T-helper 2 cell treated with Interferon-gamma antibody and Interleukin-4, amounts not matched to agents 5 μg/mL and 100 μg/mL, for 36 hours (primary cell): ENCODE results near the gene MPPED1.

Experiments
- DNase-seq: peaks from one replicate; pipeline ENCODE4 v3.0.0; 2021; ENCODE audit warnings: low spot score
- H3K27ac Mint-ChIP-seq: one replicate; pipeline ENCODE4 v1.8.0; 2021; ENCODE audit warnings: mild to moderate bottlenecking, mixed read lengths
- H3K27me3 Mint-ChIP-seq: one replicate; pipeline ENCODE4 v1.8.0; 2021; ENCODE audit warnings: low read depth, mixed read lengths
- H3K36me3 Mint-ChIP-seq: one replicate; pipeline ENCODE4 v1.8.0; 2021; ENCODE audit warnings: low read depth, mixed read lengths
- H3K4me1 Mint-ChIP-seq: one replicate; pipeline ENCODE4 v1.8.0; 2021; ENCODE audit warnings: low read depth, mixed read lengths
- H3K4me3 Mint-ChIP-seq: one replicate; pipeline ENCODE4 v1.8.0; 2022; ENCODE audit warnings: mild to moderate bottlenecking, moderate library complexity, mixed read lengths
- H3K9me3 Mint-ChIP-seq: one replicate; pipeline ENCODE4 v1.8.0; 2021; ENCODE audit warnings: mixed read lengths

The MPPED1 gene

GRCh38 chr22:43397766-43398165, 14.0 kb upstream of the MPPED1 start:
- no peak overlapping the region for H3K27ac Mint-ChIP-seq
- H3K36me3 Mint-ChIP-seq = no peaks in the 10 kb centered on the region
- no peaks in the 10 kb centered on the region for H3K27me3 Mint-ChIP-seq
- H3K4me3 Mint-ChIP-seq = no peak overlapping the region
- no peaks in the 10 kb centered on the region for H3K9me3 Mint-ChIP-seq
- DNase-seq = no peak
- no peaks in the 10 kb centered on the region for H3K4me1 Mint-ChIP-seq

GRCh38 chr22:43398246-43398645, 13.6 kb upstream of the MPPED1 start:
- DNase-seq = no peak

GRCh38 chr22:43398910-43399309, 12.9 kb upstream of the MPPED1 start:
- Mint-ChIP-seq H3K9me3 (no peaks in the 10 kb centered on the region), H3K27me3 (no peaks in the 10 kb centered on the region), H3K36me3 (no peaks in the 10 kb centered on the region), H3K4me1 (no peaks in the 10 kb centered on the region), H3K4me3 (no peak overlapping the region), H3K27ac (no peak overlapping the region)
- no peak for DNase-seq

More at GRCh38 chr22:43398246-43398645, 13.6 kb upstream of the MPPED1 start:
- Mint-ChIP-seq H3K9me3 (no peaks in the 10 kb centered on the region), H3K27ac (no peak overlapping the region), H3K4me1 (no peaks in the 10 kb centered on the region), H3K36me3 (no peaks in the 10 kb centered on the region), H3K27me3 (no peaks in the 10 kb centered on the region), H3K4me3 (no peak overlapping the region)

- no peak overlapping the region for H3K27ac Mint-ChIP-seq
- H3K36me3 Mint-ChIP-seq = no peaks in the 10 kb centered on the region
- no peaks in the 10 kb centered on the region for H3K27me3 Mint-ChIP-seq
- no peaks in the 10 kb centered on the region for H3K4me1 Mint-ChIP-seq
- no peak overlapping the region for H3K4me3 Mint-ChIP-seq
- DNase-seq = no peak
- no peaks in the 10 kb centered on the region for H3K9me3 Mint-ChIP-seq
These were observed 12.4 kb upstream of the MPPED1 start for GRCh38 chr22:43399338-43399979.

- Mint-ChIP-seq H3K4me3 (no peak overlapping the region), H3K27ac (no peak overlapping the region), H3K9me3 (no peaks in the 10 kb centered on the region), H3K27me3 (no peaks in the 10 kb centered on the region), H3K36me3 (no peaks in the 10 kb centered on the region), H3K4me1 (no peaks in the 10 kb centered on the region)
- no peak for DNase-seq
These were observed 11.8 kb upstream of the MPPED1 start for GRCh38 chr22:43399980-43400358.

- Mint-ChIP-seq H3K27ac (no peak overlapping the region), H3K9me3 (no peaks in the 10 kb centered on the region), H3K36me3 (no peaks in the 10 kb centered on the region), H3K4me3 (no peak overlapping the region), H3K4me1 (no peaks in the 10 kb centered on the region), H3K27me3 (no peaks in the 10 kb centered on the region)
- DNase-seq = no peak
These were observed 11.4 kb upstream of the MPPED1 start for GRCh38 chr22:43400449-43400848.

- Mint-ChIP-seq H3K4me3 (no peak overlapping the region), H3K27ac (no peak overlapping the region), H3K9me3 (no peaks in the 10 kb centered on the region), H3K36me3 (no peaks in the 10 kb centered on the region), H3K27me3 (no peaks in the 10 kb centered on the region), H3K4me1 (no peaks in the 10 kb centered on the region)
- no peak for DNase-seq
These were observed 10.6 kb upstream of the MPPED1 start for GRCh38 chr22:43401233-43401632.

- Mint-ChIP-seq H3K36me3 (no peaks in the 10 kb centered on the region), H3K27ac (no peak overlapping the region), H3K4me1 (no peaks in the 10 kb centered on the region), H3K9me3 (no peaks in the 10 kb centered on the region), H3K4me3 (no peak overlapping the region), H3K27me3 (no peaks in the 10 kb centered on the region)
- DNase-seq = no peak
These were observed 10.2 kb upstream of the MPPED1 start for GRCh38 chr22:43401661-43402060.

GRCh38 chr22:43402128-43402527, 9.7 kb upstream of the MPPED1 start:
- H3K27ac Mint-ChIP-seq = no peak overlapping the region
- H3K36me3 Mint-ChIP-seq = no peaks in the 10 kb centered on the region
- no peaks in the 10 kb centered on the region for H3K4me1 Mint-ChIP-seq
- no peaks in the 10 kb centered on the region for H3K9me3 Mint-ChIP-seq
- H3K27me3 Mint-ChIP-seq = no peaks in the 10 kb centered on the region
- DNase-seq = no peak
- no peak overlapping the region for H3K4me3 Mint-ChIP-seq

GRCh38 chr22:43404673-43405385, 7.0 kb upstream of the MPPED1 start:
- no peaks in the 10 kb centered on the region for H3K9me3 Mint-ChIP-seq
- no peaks in the 10 kb centered on the region for H3K36me3 Mint-ChIP-seq
- H3K27ac Mint-ChIP-seq = peak overlapping the region; percentile 55
- DNase-seq = no peak
- no peaks in the 10 kb centered on the region for H3K4me1 Mint-ChIP-seq
- H3K4me3 Mint-ChIP-seq = no peak overlapping the region
- H3K27me3 Mint-ChIP-seq = peaks cover 5% of the 10 kb centered on the region

- Mint-ChIP-seq H3K27me3 (peaks cover 18% of the 10 kb centered on the region), H3K4me3 (no peak overlapping the region), H3K36me3 (no peaks in the 10 kb centered on the region), H3K27ac (no peak overlapping the region), H3K9me3 (no peaks in the 10 kb centered on the region), H3K4me1 (no peaks in the 10 kb centered on the region)
- no peak for DNase-seq
These were observed 5.5 kb upstream of the MPPED1 start for GRCh38 chr22:43406186-43406790.

- Mint-ChIP-seq H3K27ac (no peak overlapping the region), H3K4me3 (no peak overlapping the region), H3K9me3 (no peaks in the 10 kb centered on the region), H3K4me1 (no peaks in the 10 kb centered on the region), H3K36me3 (no peaks in the 10 kb centered on the region), H3K27me3 (peaks cover 20% of the 10 kb centered on the region)
- no peak for DNase-seq
These were observed 4.2 kb upstream of the MPPED1 start for GRCh38 chr22:43407591-43407990.

- DNase-seq = no peak
- Mint-ChIP-seq H3K27ac (no peak overlapping the region), H3K4me1 (no peaks in the 10 kb centered on the region), H3K27me3 (peaks cover 24% of the 10 kb centered on the region), H3K4me3 (no peak overlapping the region), H3K36me3 (no peaks in the 10 kb centered on the region), H3K9me3 (no peaks in the 10 kb centered on the region)
These were observed 3.8 kb upstream of the MPPED1 start for GRCh38 chr22:43408009-43408408.

- no peak for DNase-seq
- peaks cover 35% of the 10 kb centered on the region for H3K27me3 Mint-ChIP-seq
- no peak overlapping the region for H3K27ac Mint-ChIP-seq
- no peaks in the 10 kb centered on the region for H3K9me3 Mint-ChIP-seq
- no peaks in the 10 kb centered on the region for H3K36me3 Mint-ChIP-seq
- H3K4me3 Mint-ChIP-seq = no peak overlapping the region
- no peaks in the 10 kb centered on the region for H3K4me1 Mint-ChIP-seq
These were observed 2.8 kb upstream of the MPPED1 start for GRCh38 chr22:43409046-43409445.
